Measurements from ENCODE around the gene LRRK2. TPM values are rescaled to one million over a fixed set of nuclear protein-coding genes. Genes with fewer than 3 reads are reported as not detected.

Gene LRRK2
- total RNA-seq, 1 donor from 2014 or later: 0.52 TPM

DNA sequence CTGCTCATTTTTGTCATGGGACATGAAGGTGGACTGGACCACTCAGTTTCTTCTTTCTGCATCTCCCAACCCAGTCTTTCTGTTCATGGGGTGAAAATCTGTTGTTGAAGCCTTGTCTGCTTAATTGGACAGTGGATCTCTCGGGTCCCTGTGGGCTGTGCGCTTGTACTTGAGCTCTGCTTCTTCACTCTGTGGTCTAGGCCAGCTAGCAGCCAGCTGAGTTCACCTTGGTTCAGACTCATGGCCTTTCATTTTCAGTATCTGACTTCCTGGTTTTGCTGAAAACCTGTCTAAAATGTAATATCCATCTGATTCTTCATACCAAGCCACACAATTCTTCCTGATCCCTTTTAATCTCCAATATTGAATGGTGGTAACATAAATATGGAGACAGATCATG lies 117.2 kb downstream of the LRRK2 start:
- H3K4me3 ChIP-seq (ENCODE audit: low read depth, low read length): no peak overlapping the region
- DNase-seq (ENCODE audit: low read depth): no peak
- no peak for TF ChIP-seq CTCF (conservative IDR thresholded peaks at IDR 0.05; ENCODE audit: low read depth, low read length)

DNA sequence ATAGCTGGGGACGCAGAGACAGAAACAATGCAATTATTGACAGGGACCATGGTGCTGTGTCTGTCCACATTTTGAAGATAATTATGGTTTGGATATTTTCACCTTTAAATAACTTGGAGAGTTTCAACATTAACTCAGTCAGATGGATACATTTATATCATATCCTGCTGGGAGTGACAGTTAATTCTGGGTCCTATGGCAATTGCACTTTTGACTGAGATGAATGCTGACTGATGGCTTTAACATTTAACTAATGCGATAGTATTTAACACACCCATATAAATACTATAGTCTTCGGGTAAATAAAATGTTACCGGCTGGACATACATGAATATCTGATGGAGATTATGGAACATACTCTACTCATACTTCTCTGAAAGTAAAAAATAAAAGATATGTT lies 118.3 kb downstream of the LRRK2 start:
- H3K4me3 ChIP-seq (ENCODE audit: low read depth, low read length): no peak overlapping the region
- no peak for TF ChIP-seq CTCF (conservative IDR thresholded peaks at IDR 0.05; ENCODE audit: low read depth, low read length)
- no peak for DNase-seq (ENCODE audit: low read depth)

DNA sequence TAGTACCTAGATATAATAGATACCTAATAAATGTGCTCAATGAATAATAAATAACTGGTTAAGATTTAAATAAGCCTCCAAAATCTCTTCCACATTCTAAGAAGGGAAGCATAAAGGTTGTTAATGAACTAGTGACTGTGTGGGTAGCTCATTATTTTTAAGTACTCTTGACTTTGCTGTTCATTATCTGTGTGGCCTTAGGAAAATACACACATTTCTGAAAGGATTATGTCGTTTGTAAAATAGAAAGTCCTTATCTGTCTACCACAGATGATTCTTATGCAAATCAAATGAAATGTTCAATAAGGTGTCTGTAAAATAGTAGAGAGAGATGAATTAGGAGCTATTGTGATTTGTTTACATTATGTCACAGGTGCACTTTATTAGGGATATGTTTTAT lies 119.5 kb downstream of the LRRK2 start:
- TF ChIP-seq CTCF (conservative IDR thresholded peaks at IDR 0.05; ENCODE audit: low read depth, low read length): no peak

GRCh38 chr12:40351976-40352375 lies 127.2 kb downstream of the LRRK2 start:
- TF ChIP-seq CTCF (conservative IDR thresholded peaks at IDR 0.05; ENCODE audit: low read depth, low read length): no peak
- H3K4me3 ChIP-seq (ENCODE audit: low read depth, low read length): no peak overlapping the region
- no peak for DNase-seq (ENCODE audit: low read depth)

More for the DNA sequence above, 119.5 kb downstream of the LRRK2 start:
- no peak overlapping the region for H3K4me3 ChIP-seq (ENCODE audit: low read depth, low read length)
- DNase-seq (ENCODE audit: low read depth): no peak

DNA sequence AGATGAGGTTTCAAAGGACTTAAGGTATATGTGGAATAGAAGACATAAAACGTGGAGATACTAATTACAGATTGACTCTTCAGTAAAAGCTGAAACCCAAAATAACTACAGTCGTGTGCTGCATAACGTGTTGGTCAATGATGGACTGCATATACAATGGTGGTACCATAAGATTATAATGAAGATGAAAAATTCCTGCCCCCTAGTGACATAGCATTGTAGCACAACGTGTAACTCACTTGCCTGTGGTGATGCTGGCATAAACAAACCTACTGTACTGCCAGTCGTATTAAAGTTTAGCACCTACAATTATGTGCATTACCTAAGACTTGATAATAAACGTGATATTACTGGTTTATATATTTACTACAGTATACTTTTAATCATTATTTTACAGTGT lies 150.3 kb downstream of the LRRK2 start:
- peak; percentile 44 for TF ChIP-seq CTCF (conservative IDR thresholded peaks at IDR 0.05; ENCODE audit: low read depth, low read length)
- H3K4me3 ChIP-seq (ENCODE audit: low read depth, low read length): no peak overlapping the region
- no peak for DNase-seq (ENCODE audit: low read depth)

GRCh38 chr12:40376533-40377267 lies 151.9 kb downstream of the LRRK2 start:
- no peak for DNase-seq (ENCODE audit: low read depth)
- no peak for TF ChIP-seq CTCF (conservative IDR thresholded peaks at IDR 0.05; ENCODE audit: low read depth, low read length)
- no peak overlapping the region for H3K4me3 ChIP-seq (ENCODE audit: low read depth, low read length)

DNA sequence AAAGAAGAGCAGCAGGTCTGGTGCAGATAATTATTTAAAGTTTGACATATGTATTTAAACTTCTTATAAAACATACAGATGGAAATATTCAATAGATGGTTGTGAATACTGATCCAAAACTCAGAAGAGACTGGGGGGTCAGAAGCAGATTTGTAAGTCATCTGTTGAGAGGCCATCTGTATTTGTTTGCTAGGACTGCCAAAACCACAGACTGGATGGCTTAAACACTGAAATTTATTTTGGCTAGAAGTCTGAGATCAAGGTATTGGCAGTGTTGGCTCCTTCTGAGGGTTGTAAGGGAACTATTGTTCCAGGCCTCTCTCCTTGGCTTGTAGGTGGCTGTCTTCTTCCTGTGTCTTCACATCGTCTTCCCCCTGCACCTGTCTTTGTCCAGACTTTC lies 153.9 kb downstream of the LRRK2 start:
- DNase-seq (ENCODE audit: low read depth): no peak
- no peak overlapping the region for H3K4me3 ChIP-seq (ENCODE audit: low read depth, low read length)
- TF ChIP-seq CTCF (conservative IDR thresholded peaks at IDR 0.05; ENCODE audit: low read depth, low read length): no peak

All from epithelial cell of proximal tubule (primary cell).